HL-60 (cell line): ENCODE data around the gene FEZF2.

Experiments used
- DNase-seq, 2 experiments: peaks; one replicate each; pipeline ENCODE4 v3.0.0-alpha.2; 2010 to 2020; ENCODE audit warnings: low read depth in 1 of 2, low spot score in 1 of 2
- H3K27ac ChIP-seq: fragments of 250-450 bp; sonication (Bioruptor Pico); replicated peaks from 2 replicates; pipeline ENCODE4 v1.5.1; 2020; ENCODE audit warnings: mild to moderate bottlenecking, moderate library complexity
- H3K27me3 ChIP-seq: fragments of 250-450 bp; sonication (Bioruptor Pico); 2 replicates; pipeline ENCODE4 v1.5.1; 2021; ENCODE audit warnings: mild to moderate bottlenecking, moderate library complexity; ENCODE audit not compliant: insufficient read depth, poor library complexity, severe bottlenecking
- H3K4me3 ChIP-seq: replicated peaks from 2 replicates; pipeline ENCODE4 v1.5.1; 2011; ENCODE audit warnings: mild to moderate bottlenecking, control low read depth, low read length; ENCODE audit not compliant: insufficient read depth
- CTCF ChIP-seq: IDR thresholded peaks from one replicate; pipeline ENCODE4 v1.5.1; 2011; ENCODE audit warnings: low read length, control low read depth, inconsistent platforms; ENCODE audit not compliant: insufficient read depth
- GABPA ChIP-seq: IDR thresholded peaks from 2 replicates; pipeline ENCODE4 v1.6.1; 2012; ENCODE audit warnings: low read depth
- POLR2AphosphoS5 ChIP-seq: IDR thresholded peaks from 2 replicates; pipeline ENCODE4 v1.6.1; 2012; ENCODE audit warnings: low read depth
- REST ChIP-seq: IDR thresholded peaks from 2 replicates; pipeline ENCODE4 v1.6.1; 2012; ENCODE audit warnings: low read depth; ENCODE audit not compliant: insufficient replicate concordance
- SPI1 ChIP-seq: IDR thresholded peaks from 2 replicates; pipeline ENCODE4 v1.6.1; 2012; ENCODE audit warnings: low read depth, mild to moderate bottlenecking, borderline replicate concordance

The FEZF2 gene

GRCh38 chr3:62364191-62364590 is 9.2 kb downstream of the FEZF2 start:
- TF ChIP-seq REST (no peak), POLR2AphosphoS5 (no peak), GABPA (no peak), SPI1 (no peak), CTCF (no peak)
- H3K4me3 ChIP-seq, result no peak overlapping the region

GRCh38 chr3:62363275-62363674 is 10.1 kb downstream of the FEZF2 start:
- peaks cover 23% of the 10 kb centered on the region for H3K27me3 ChIP-seq
- no peak for DNase-seq
- no peak overlapping the region for H3K27ac ChIP-seq
- TF ChIP-seq POLR2AphosphoS5 (no peak), CTCF (no peak), GABPA (no peak), REST (no peak), SPI1 (no peak)
- H3K4me3 ChIP-seq, result no peak overlapping the region

More at GRCh38 chr3:62364191-62364590, 9.2 kb downstream of the FEZF2 start:
- no peak for DNase-seq
- peaks cover 30% of the 10 kb centered on the region for H3K27me3 ChIP-seq
- H3K27ac ChIP-seq, result no peak overlapping the region

GRCh38 chr3:62361824-62362223 is 11.5 kb downstream of the FEZF2 start:
- Histone ChIP-seq H3K4me3 (no peak overlapping the region), H3K27me3 (peaks cover 9% of the 10 kb centered on the region), H3K27ac (no peak overlapping the region)
- TF ChIP-seq GABPA (no peak), SPI1 (no peak), POLR2AphosphoS5 (no peak), CTCF (no peak), REST (no peak)
- no peak for DNase-seq
